ENCODE data around the gene EYS. TPM values are rescaled to one million over a fixed set of nuclear protein-coding genes. Genes with fewer than 3 reads are reported as not detected.

Gene EYS
- total RNA-seq, 4 donors from 2014 or later = 0.12 to 1.4 (median 0.22) TPM

GRCh38 chr6:64672651-64673050 lies 1034.4 kb downstream of the EYS start:
- DNase-seq (ENCODE audit: low spot score) = no peak
- ATAC-seq (ENCODE audit: low FRiP score) = no peak
- TF ChIP-seq CTCF (IDR thresholded peaks at IDR 0.05) = no peak

- no peak for TF ChIP-seq CTCF (IDR thresholded peaks at IDR 0.05)
- no peak for DNase-seq (ENCODE audit: low spot score)
- ATAC-seq (ENCODE audit: low FRiP score) = no peak
Measured at GRCh38 chr6:64672131-64672530, 1034.9 kb downstream of the EYS start.

GRCh38 chr6:64665137-64665536 lies 1041.9 kb downstream of the EYS start:
- TF ChIP-seq CTCF (IDR thresholded peaks at IDR 0.05) = no peak
- no peak for DNase-seq (ENCODE audit: low spot score)
- no peak for ATAC-seq (ENCODE audit: low FRiP score)

GRCh38 chr6:64664480-64664879 lies 1042.5 kb downstream of the EYS start:
- ATAC-seq (ENCODE audit: low FRiP score) (no peak), DNase-seq (ENCODE audit: low spot score) (no peak)
- no peak for TF ChIP-seq CTCF (IDR thresholded peaks at IDR 0.05)

GRCh38 chr6:64644024-64644423 lies 1063.0 kb downstream of the EYS start:
- TF ChIP-seq CTCF (IDR thresholded peaks at IDR 0.05) = no peak
- DNase-seq (ENCODE audit: low spot score) (no peak), ATAC-seq (ENCODE audit: low FRiP score) (no peak)

GRCh38 chr6:64630901-64631300 lies 1076.1 kb downstream of the EYS start:
- DNase-seq (ENCODE audit: low spot score) (no peak), ATAC-seq (ENCODE audit: low FRiP score) (no peak)
- TF ChIP-seq CTCF (IDR thresholded peaks at IDR 0.05) = no peak

GRCh38 chr6:64622944-64623343 lies 1084.1 kb downstream of the EYS start:
- DNase-seq (ENCODE audit: low spot score) (no peak), ATAC-seq (ENCODE audit: low FRiP score) (no peak)
- TF ChIP-seq CTCF (IDR thresholded peaks at IDR 0.05) = no peak

Measured in omental fat pad (tissue), 4 donors.